A673 (cell line): ENCODE data around the gene ABCA2. TPM values are rescaled to one million over a fixed set of nuclear protein-coding genes. Genes with fewer than 3 reads are reported as not detected.

Source experiments
- BruUV-seq: library from RNA; stranded (reverse); fragments of 400-500 nt; replicated peaks from 2 replicates; lab custom pipeline; 2021; lab: Mats Ljungman, UMichigan
- CTCF ChIA-PET: fragments of 300-600 bp; sonication (Branson Sonifier 250); formaldehyde crosslinking; loops from one replicate; lab custom pipeline; 2022; ENCODE audit warnings: antibody characterized with exemption; lab: Charles Lee
- POLR2A ChIA-PET: fragments of 300-600 bp; sonication (Branson Sonifier 250); formaldehyde crosslinking; loops from one replicate; lab custom pipeline; 2022; ENCODE audit warnings: antibody characterized with exemption; ENCODE audit not compliant: low non-redundant PET; lab: Charles Lee
- DNase-seq: peaks from one replicate; pipeline ENCODE4 v3.0.0-alpha.2; 2015; ENCODE audit warnings: low spot score
- H3K27ac ChIP-seq: fragments of 200-600 bp; sonication (generic); 2 replicates; pipeline ENCODE4 v1.5.1; 2016; ENCODE audit warnings: mixed run types, low read depth, mild to moderate bottlenecking, mixed read lengths, antibody characterized with exemption, low read length; ENCODE audit not compliant: poor library complexity, severe bottlenecking
- H3K27me3 ChIP-seq: fragments of 200-600 bp; sonication (generic); replicated peaks from 2 replicates; pipeline ENCODE4 v1.6.1; 2017; ENCODE audit warnings: mixed run types, low read depth, mild to moderate bottlenecking, mixed read lengths, antibody characterized with exemption, low read length; ENCODE audit not compliant: insufficient read depth, poor library complexity
- H3K36me3 ChIP-seq: fragments of 200-600 bp; sonication (generic); 2 replicates; pipeline ENCODE4 v1.6.1; 2016; ENCODE audit warnings: mixed run types, mild to moderate bottlenecking, mixed read lengths, antibody characterized with exemption, low read length; ENCODE audit not compliant: insufficient read depth, poor library complexity, severe bottlenecking
- H3K4me1 ChIP-seq: fragments of 200-600 bp; sonication (generic); 2 replicates; pipeline ENCODE4 v1.6.1; 2017; ENCODE audit warnings: mixed run types, mild to moderate bottlenecking, mixed read lengths, antibody characterized with exemption, low read length; ENCODE audit not compliant: insufficient read depth, poor library complexity, severe bottlenecking
- H3K4me3 ChIP-seq: fragments of 200-600 bp; sonication (generic); 2 replicates; pipeline ENCODE4 v1.5.1; 2016; ENCODE audit warnings: low read depth, mixed run types, mild to moderate bottlenecking, mixed read lengths, low read length; ENCODE audit not compliant: poor library complexity, severe bottlenecking
- H3K9me3 ChIP-seq: fragments of 200-600 bp; sonication (generic); 2 replicates; pipeline ENCODE4 v1.6.1; 2016; ENCODE audit warnings: mixed run types, low read depth, mild to moderate bottlenecking, mixed read lengths, antibody characterized with exemption, low read length; ENCODE audit not compliant: poor library complexity, severe bottlenecking
- EZH2 ChIP-seq: fragments of 200-600 bp; sonication (generic); IDR thresholded peaks from 2 replicates; pipeline ENCODE4 v1.6.1; 2017; ENCODE audit warnings: borderline replicate concordance, low read depth, mild to moderate bottlenecking, mixed read lengths, antibody characterized with exemption, low read length; ENCODE audit not compliant: poor library complexity, severe bottlenecking
- intact Hi-C: fragments of 100-400 bp; cut with micrococcal nuclease; formaldehyde crosslinking; loops from one replicate; pipeline ENCODE4 v1.10.0; 2022; ENCODE audit not compliant: unreplicated experiment
- total RNA-seq: library from RNA; stranded (reverse); gene quantifications from 2 replicates; pipeline ENCODE4 v1.2.3, GENCODE V29; 2021
- TF ChIP-seq, protein P1 (sequence below): fragments of 300-800, 200-600 bp; sonication (generic); conservative IDR thresholded peaks from 2 replicates; pipeline ENCODE4 v1.5.1; 2017; ENCODE audit warnings: low read depth, mild to moderate bottlenecking, antibody characterized with exemption, low read length, moderate library complexity, mixed read lengths

ABCA2 gene
- total RNA-seq, 1 experiment from 2014 or later, result 27.8 TPM

DNA sequence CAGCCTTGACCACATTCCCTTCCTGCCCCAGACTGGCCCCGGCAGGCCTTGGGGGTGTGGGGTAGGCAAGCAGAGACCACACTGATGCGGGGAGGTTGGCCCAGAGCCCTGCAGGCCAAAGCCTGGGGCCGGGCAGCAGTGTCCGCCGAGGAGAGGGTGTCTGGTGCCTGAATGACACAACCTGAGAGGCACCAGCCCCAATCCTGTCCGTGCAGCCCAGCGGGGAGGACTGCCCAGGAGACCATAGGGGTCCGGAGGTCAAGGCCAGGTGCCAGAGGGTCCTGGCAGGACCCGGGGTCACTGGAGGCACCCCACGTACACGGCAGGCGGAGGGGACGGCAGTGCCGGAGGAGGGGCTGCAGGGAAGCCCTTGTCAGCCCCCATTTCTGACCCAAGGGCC, 56.3 kb downstream of the ABCA2 start:
- intact Hi-C loops, result no loop called here
- DNase-seq, result no peak
- POLR2A ChIA-PET, result no interaction called here
- H3K4me3 ChIP-seq, result no peak overlapping the region
- CTCF ChIA-PET, result no interaction called here
- H3K27me3 ChIP-seq, result no peaks in the 10 kb centered on the region
- H3K4me1 ChIP-seq, result no peaks in the 10 kb centered on the region
- TF ChIP-seq, protein P1, sequence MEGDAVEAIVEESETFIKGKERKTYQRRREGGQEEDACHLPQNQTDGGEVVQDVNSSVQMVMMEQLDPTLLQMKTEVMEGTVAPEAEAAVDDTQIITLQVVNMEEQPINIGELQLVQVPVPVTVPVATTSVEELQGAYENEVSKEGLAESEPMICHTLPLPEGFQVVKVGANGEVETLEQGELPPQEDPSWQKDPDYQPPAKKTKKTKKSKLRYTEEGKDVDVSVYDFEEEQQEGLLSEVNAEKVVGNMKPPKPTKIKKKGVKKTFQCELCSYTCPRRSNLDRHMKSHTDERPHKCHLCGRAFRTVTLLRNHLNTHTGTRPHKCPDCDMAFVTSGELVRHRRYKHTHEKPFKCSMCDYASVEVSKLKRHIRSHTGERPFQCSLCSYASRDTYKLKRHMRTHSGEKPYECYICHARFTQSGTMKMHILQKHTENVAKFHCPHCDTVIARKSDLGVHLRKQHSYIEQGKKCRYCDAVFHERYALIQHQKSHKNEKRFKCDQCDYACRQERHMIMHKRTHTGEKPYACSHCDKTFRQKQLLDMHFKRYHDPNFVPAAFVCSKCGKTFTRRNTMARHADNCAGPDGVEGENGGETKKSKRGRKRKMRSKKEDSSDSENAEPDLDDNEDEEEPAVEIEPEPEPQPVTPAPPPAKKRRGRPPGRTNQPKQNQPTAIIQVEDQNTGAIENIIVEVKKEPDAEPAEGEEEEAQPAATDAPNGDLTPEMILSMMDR, result no peak
- no peak for TF ChIP-seq EZH2
- BruUV-seq, result no TSS peak
- H3K36me3 ChIP-seq, result no peaks in the 10 kb centered on the region
- no peak overlapping the region for H3K27ac ChIP-seq
- no peaks in the 10 kb centered on the region for H3K9me3 ChIP-seq

DNA sequence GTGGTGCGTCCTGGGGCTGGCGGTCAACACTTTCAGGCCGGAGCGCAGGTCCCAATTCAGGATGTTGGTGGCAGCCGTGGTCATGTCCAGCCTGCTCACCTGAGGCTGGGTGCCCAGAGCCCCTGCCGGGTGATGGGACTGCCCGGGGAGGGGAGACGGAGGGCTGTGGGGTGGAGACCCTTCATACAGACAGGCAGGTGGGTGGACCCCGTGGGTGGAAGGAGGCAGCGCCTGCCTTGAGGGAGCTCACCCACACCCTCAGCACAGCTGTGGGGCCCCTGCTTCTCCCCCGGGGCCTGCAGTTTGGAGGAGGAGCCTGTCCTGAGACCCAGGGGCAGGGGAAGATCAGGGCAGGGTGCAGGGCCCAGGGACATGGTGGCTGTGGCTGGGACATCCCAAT, 57.7 kb downstream of the ABCA2 start:
- BruUV-seq, result no TSS peak
- peaks cover 4% of the 10 kb centered on the region for H3K4me1 ChIP-seq
- no peaks in the 10 kb centered on the region for H3K27me3 ChIP-seq
- DNase-seq, result no peak
- H3K9me3 ChIP-seq, result no peaks in the 10 kb centered on the region
- POLR2A ChIA-PET, result no interaction called here
- TF ChIP-seq, protein P1, result no peak
- TF ChIP-seq EZH2, result no peak
- CTCF ChIA-PET, result no interaction called here
- H3K4me3 ChIP-seq, result no peak overlapping the region
- H3K27ac ChIP-seq, result no peak overlapping the region
- no peaks in the 10 kb centered on the region for H3K36me3 ChIP-seq
- intact Hi-C loops, result no loop called here

DNA sequence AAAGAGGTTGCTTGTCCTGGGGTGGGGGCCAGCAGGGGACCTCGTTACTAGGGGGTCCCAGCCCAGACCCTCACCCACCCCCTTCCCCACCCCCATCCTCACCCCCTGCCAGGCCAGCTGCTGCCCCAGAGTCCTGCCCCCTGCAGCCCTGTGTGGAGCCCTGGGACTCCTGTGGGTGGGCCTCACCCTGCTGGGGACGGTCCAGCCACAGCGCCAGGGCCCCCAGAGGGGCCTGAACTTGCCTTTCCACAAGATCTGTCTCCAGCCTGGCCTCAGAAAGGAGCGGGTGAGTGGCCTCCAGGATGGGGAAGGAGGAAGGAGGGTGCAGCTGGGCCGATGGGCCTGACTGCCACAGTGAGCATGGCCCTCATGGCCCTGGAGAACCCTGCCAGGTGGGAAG, 58.3 kb downstream of the ABCA2 start:
- CTCF ChIA-PET, result no interaction called here
- no peaks in the 10 kb centered on the region for H3K36me3 ChIP-seq
- POLR2A ChIA-PET, result interaction anchor here (0.5 kb wide), 1 partner anchor 13 kb away, joined by 5 read pairs; no protein-coding TSS in a partner anchor
- BruUV-seq, result no TSS peak
- H3K4me1 ChIP-seq, result peaks cover 4% of the 10 kb centered on the region
- no peak overlapping the region for H3K27ac ChIP-seq
- no peaks in the 10 kb centered on the region for H3K9me3 ChIP-seq
- H3K27me3 ChIP-seq, result no peaks in the 10 kb centered on the region
- no peak for TF ChIP-seq EZH2
- TF ChIP-seq, protein P1, result no peak
- no peak overlapping the region for H3K4me3 ChIP-seq
- DNase-seq, result no peak
- intact Hi-C loops, result no loop called here
